T-helper 17 cell (primary cell): ENCODE measurements around the gene GABRG3. TPM values are rescaled to one million over a fixed set of nuclear protein-coding genes. Genes with fewer than 3 reads are reported as not detected.

Source experiments
- ATAC-seq: fragments of 150-1000 bp; cut with Tn5 transposase; 2 replicates; pipeline ENCODE4 v1.10.0; 2021; ENCODE audit warnings: mild to moderate bottlenecking, moderate library complexity
- DNase-seq, 3 donors: peaks; one replicate each; pipeline versions ENCODE4 v3.0.0 to v3.0.0-alpha.2; 2020 to 2021
- H3K9me3 ChIP-seq: one replicate; pipeline ENCODE4 v1.7.0; 2013; ENCODE audit warnings: low read length, mild to moderate bottlenecking; ENCODE audit not compliant: control insufficient read depth, poor library complexity, severe bottlenecking
- H3K27ac Mint-ChIP-seq: one replicate; pipeline ENCODE4 v1.8.0; 2022; ENCODE audit warnings: mild to moderate bottlenecking, moderate library complexity, mixed read lengths
- H3K27me3 Mint-ChIP-seq: one replicate; pipeline ENCODE4 v1.8.0; 2022; ENCODE audit warnings: mixed read lengths
- H3K36me3 Mint-ChIP-seq: one replicate; pipeline ENCODE4 v1.8.0; 2022; ENCODE audit warnings: low read depth, mixed read lengths
- H3K4me1 Mint-ChIP-seq: one replicate; pipeline ENCODE4 v1.8.0; 2022; ENCODE audit warnings: mild to moderate bottlenecking, mixed read lengths
- H3K4me3 Mint-ChIP-seq: one replicate; pipeline ENCODE4 v1.8.0; 2022; ENCODE audit warnings: mild to moderate bottlenecking, moderate library complexity, mixed read lengths
- total RNA-seq, 4 donors: library from RNA in 2 of 4; stranded (reverse) in 2 of 4; gene quantifications; one replicate each; pipeline ENCODE4 v1.2.3 and lab custom pipeline; 2022 to 2026

GABRG3 gene
- total RNA-seq, 2 donors from 2014 or later = not detected

- H3K27me3 Mint-ChIP-seq = no peaks in the 10 kb centered on the region
- ATAC-seq (no peak), DNase-seq (no peak)
- H3K27ac Mint-ChIP-seq = no peak overlapping the region
- no peaks in the 10 kb centered on the region for H3K36me3 Mint-ChIP-seq
- H3K4me3 Mint-ChIP-seq = no peak overlapping the region
- H3K9me3 ChIP-seq = no peaks in the 10 kb centered on the region
- H3K4me1 Mint-ChIP-seq = no peaks in the 10 kb centered on the region
Measured at GRCh38 chr15:27057904-27058645, 87.1 kb downstream of the GABRG3 start.

- no peaks in the 10 kb centered on the region for H3K9me3 ChIP-seq
- Mint-ChIP-seq H3K36me3 (no peaks in the 10 kb centered on the region), H3K27ac (no peak overlapping the region), H3K4me3 (no peak overlapping the region), H3K4me1 (no peaks in the 10 kb centered on the region), H3K27me3 (no peaks in the 10 kb centered on the region)
- no peak for ATAC-seq
- DNase-seq = no peak
Measured at GRCh38 chr15:27058939-27059338, 88.0 kb downstream of the GABRG3 start.

GRCh38 chr15:27059610-27060202 is 88.7 kb downstream of the GABRG3 start:
- H3K4me1 Mint-ChIP-seq = no peaks in the 10 kb centered on the region
- no peak overlapping the region for H3K27ac Mint-ChIP-seq
- no peak overlapping the region for H3K4me3 Mint-ChIP-seq
- no peak for ATAC-seq
- no peaks in the 10 kb centered on the region for H3K36me3 Mint-ChIP-seq
- no peak for DNase-seq
- no peaks in the 10 kb centered on the region for H3K9me3 ChIP-seq
- no peaks in the 10 kb centered on the region for H3K27me3 Mint-ChIP-seq

GRCh38 chr15:27061739-27062138 is 90.8 kb downstream of the GABRG3 start:
- H3K9me3 ChIP-seq = no peaks in the 10 kb centered on the region
- ATAC-seq (no peak), DNase-seq (no peak)
- H3K4me3 Mint-ChIP-seq = no peak overlapping the region
- H3K27ac Mint-ChIP-seq = no peak overlapping the region
- no peaks in the 10 kb centered on the region for H3K4me1 Mint-ChIP-seq
- H3K27me3 Mint-ChIP-seq = no peaks in the 10 kb centered on the region
- H3K36me3 Mint-ChIP-seq = no peaks in the 10 kb centered on the region

- DNase-seq (no peak), ATAC-seq (no peak)
- no peaks in the 10 kb centered on the region for H3K9me3 ChIP-seq
- Mint-ChIP-seq H3K4me3 (no peak overlapping the region), H3K27ac (no peak overlapping the region), H3K36me3 (no peaks in the 10 kb centered on the region), H3K4me1 (no peaks in the 10 kb centered on the region), H3K27me3 (no peaks in the 10 kb centered on the region)
Measured at GRCh38 chr15:27062951-27063350, 92.0 kb downstream of the GABRG3 start.

- Mint-ChIP-seq H3K36me3 (no peaks in the 10 kb centered on the region), H3K27me3 (no peaks in the 10 kb centered on the region), H3K27ac (no peak overlapping the region), H3K4me1 (no peaks in the 10 kb centered on the region), H3K4me3 (no peak overlapping the region)
- no peaks in the 10 kb centered on the region for H3K9me3 ChIP-seq
- DNase-seq = no peak
- no peak for ATAC-seq
Measured at GRCh38 chr15:27064080-27064479, 93.1 kb downstream of the GABRG3 start.

GRCh38 chr15:27065151-27065550 is 94.2 kb downstream of the GABRG3 start:
- no peak overlapping the region for H3K4me3 Mint-ChIP-seq
- H3K36me3 Mint-ChIP-seq = no peaks in the 10 kb centered on the region
- no peaks in the 10 kb centered on the region for H3K27me3 Mint-ChIP-seq
- H3K9me3 ChIP-seq = no peaks in the 10 kb centered on the region
- DNase-seq (no peak), ATAC-seq (no peak)
- no peak overlapping the region for H3K27ac Mint-ChIP-seq
- H3K4me1 Mint-ChIP-seq = no peaks in the 10 kb centered on the region

GRCh38 chr15:27065785-27066184 is 94.8 kb downstream of the GABRG3 start:
- ATAC-seq (no peak), DNase-seq (no peak)
- Mint-ChIP-seq H3K27me3 (no peaks in the 10 kb centered on the region), H3K27ac (no peak overlapping the region), H3K4me1 (no peaks in the 10 kb centered on the region), H3K4me3 (no peak overlapping the region), H3K36me3 (no peaks in the 10 kb centered on the region)
- H3K9me3 ChIP-seq = no peaks in the 10 kb centered on the region

GRCh38 chr15:27066446-27066845 is 95.5 kb downstream of the GABRG3 start:
- Mint-ChIP-seq H3K4me3 (no peak overlapping the region), H3K27ac (no peak overlapping the region), H3K4me1 (no peaks in the 10 kb centered on the region), H3K36me3 (no peaks in the 10 kb centered on the region), H3K27me3 (no peaks in the 10 kb centered on the region)
- ATAC-seq = no peak
- no peak for DNase-seq
- no peaks in the 10 kb centered on the region for H3K9me3 ChIP-seq

GRCh38 chr15:27067175-27067574 is 96.2 kb downstream of the GABRG3 start:
- no peaks in the 10 kb centered on the region for H3K27me3 Mint-ChIP-seq
- H3K4me1 Mint-ChIP-seq = no peaks in the 10 kb centered on the region
- no peak overlapping the region for H3K4me3 Mint-ChIP-seq

GRCh38 chr15:27070841-27071240 is 99.9 kb downstream of the GABRG3 start:
- no peaks in the 10 kb centered on the region for H3K27me3 Mint-ChIP-seq
- H3K4me1 Mint-ChIP-seq = no peaks in the 10 kb centered on the region
- no peaks in the 10 kb centered on the region for H3K9me3 ChIP-seq
- H3K4me3 Mint-ChIP-seq = no peak overlapping the region
- no peak for ATAC-seq
- no peak for DNase-seq
- no peak overlapping the region for H3K27ac Mint-ChIP-seq
- no peaks in the 10 kb centered on the region for H3K36me3 Mint-ChIP-seq

More at GRCh38 chr15:27067175-27067574, 96.2 kb downstream of the GABRG3 start:
- no peak for ATAC-seq
- H3K27ac Mint-ChIP-seq = no peak overlapping the region
- H3K9me3 ChIP-seq = no peaks in the 10 kb centered on the region
- no peak for DNase-seq
- no peaks in the 10 kb centered on the region for H3K36me3 Mint-ChIP-seq

GRCh38 chr15:27074179-27074578 is 103.2 kb downstream of the GABRG3 start:
- no peaks in the 10 kb centered on the region for H3K4me1 Mint-ChIP-seq
- no peak for DNase-seq
- no peak for ATAC-seq
- no peak overlapping the region for H3K4me3 Mint-ChIP-seq
- no peaks in the 10 kb centered on the region for H3K27me3 Mint-ChIP-seq
- H3K27ac Mint-ChIP-seq = no peak overlapping the region
- no peaks in the 10 kb centered on the region for H3K9me3 ChIP-seq
- H3K36me3 Mint-ChIP-seq = no peaks in the 10 kb centered on the region

- DNase-seq (no peak), ATAC-seq (no peak)
- no peaks in the 10 kb centered on the region for H3K9me3 ChIP-seq
- Mint-ChIP-seq H3K36me3 (no peaks in the 10 kb centered on the region), H3K4me3 (no peak overlapping the region), H3K27me3 (no peaks in the 10 kb centered on the region), H3K27ac (no peak overlapping the region), H3K4me1 (no peaks in the 10 kb centered on the region)
Measured at GRCh38 chr15:27077790-27078189, 106.8 kb downstream of the GABRG3 start.
